Erythroblast (primary cell): ENCODE data around the gene MRPS22.
A peak's percentile ranks its signal among the peaks of the same experiment; 100 is the strongest.

Experiments used
- DNase-seq, 2 experiments: peaks; one replicate each; lab custom pipeline; 2025; lab: John Stamatoyannopoulos, UW
- GATA1 ChIP-seq: IDR thresholded peaks from 2 replicates; pipeline ENCODE4 v1.6.1; 2011; ENCODE audit warnings: low read depth, mild to moderate bottlenecking, control low read depth, low read length, moderate library complexity
- POLR2A ChIP-seq: IDR thresholded peaks from 2 replicates; pipeline ENCODE4 v1.6.1; 2011; ENCODE audit warnings: mild to moderate bottlenecking, low read length

Gene MRPS22

GRCh38 chr3:139306078-139306477 lies 37.7 kb upstream of the MRPS22 start:
- DNase-seq, result no peak
- TF ChIP-seq POLR2A (no peak), GATA1 (no peak)

GRCh38 chr3:139307072-139307491 lies 36.7 kb upstream of the MRPS22 start:
- DNase-seq, result peak in 1 of 2 experiments; percentile 5
- no peak for TF ChIP-seq POLR2A
- no peak for TF ChIP-seq GATA1

DNA sequence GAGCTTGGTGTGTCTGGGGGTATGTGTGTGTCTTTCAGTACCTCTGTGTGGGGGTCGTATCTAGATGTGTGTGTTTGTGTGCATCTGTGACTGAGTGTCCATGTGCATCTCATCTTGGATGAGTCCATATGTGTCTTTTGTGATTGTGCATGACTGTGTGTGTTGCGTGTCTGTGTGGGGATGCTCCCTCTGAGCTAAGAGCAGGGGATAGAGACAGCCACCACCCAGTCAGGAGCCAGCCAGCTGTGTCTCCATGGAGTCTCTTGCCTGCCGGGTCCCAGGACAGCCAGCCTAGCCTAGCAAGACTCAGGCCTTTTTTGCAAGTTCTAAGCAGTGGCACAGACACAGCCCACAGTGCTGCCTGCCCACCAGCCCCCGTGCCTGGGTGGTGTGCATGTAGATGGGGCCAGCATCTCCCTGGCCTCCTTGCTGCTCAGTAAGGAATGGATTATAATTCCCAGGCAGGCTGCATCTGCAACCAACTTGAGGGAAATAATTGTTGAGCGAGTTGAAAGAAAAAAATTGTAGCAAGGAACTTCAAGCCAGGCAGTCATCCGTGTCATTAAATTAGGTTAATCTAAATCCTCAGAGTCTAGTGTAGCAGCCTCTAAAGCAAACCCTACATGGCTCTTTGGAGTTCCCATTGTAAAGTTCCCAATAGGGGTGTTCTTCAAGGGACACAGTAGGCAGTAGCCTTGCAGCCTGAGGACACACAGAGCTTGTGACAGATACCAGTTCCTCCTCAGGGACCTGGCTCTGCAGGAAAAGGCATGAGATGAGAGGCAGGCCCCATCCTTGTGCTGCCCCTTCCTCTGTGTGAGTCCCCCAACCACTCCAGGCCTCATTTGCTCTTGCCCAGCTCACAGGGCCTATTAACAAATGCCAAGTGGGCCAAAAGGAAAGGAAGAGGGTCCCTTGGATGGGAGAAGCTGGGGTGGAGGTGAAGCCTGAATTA lies 35.9 kb upstream of the MRPS22 start:
- DNase-seq, result no peak
- TF ChIP-seq GATA1, result no peak
- TF ChIP-seq POLR2A, result no peak

GRCh38 chr3:139308560-139308959 lies 35.3 kb upstream of the MRPS22 start:
- TF ChIP-seq POLR2A (no peak), GATA1 (no peak)
- no peak for DNase-seq

DNA sequence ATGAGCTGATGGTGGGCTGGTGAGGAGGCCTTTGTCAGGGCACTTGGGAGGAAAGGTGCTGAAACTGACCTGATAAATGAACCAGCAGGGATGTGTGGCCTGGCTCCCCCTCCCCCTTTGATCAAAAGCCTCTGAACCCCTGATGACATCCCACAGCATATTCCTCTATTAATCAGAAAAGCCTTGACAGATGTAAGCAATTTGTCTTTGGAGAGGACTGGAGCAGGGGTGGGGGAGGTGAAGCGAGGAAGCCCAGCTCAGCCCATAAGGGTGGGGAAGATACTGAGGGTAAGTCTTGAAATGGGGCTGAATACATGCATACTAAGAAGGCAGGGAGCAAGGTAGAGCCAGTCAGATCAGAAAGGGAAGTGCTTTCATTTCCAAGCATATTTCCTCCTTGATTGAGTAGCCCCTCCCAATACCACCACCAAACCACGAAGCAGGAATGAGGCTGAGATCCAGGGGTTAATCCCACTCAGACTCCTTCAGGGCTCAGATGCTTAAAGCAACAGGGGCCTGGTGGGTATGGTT lies 34.7 kb upstream of the MRPS22 start:
- no peak for DNase-seq
- TF ChIP-seq POLR2A, result no peak
- TF ChIP-seq GATA1, result no peak

GRCh38 chr3:139309880-139310279 lies 33.9 kb upstream of the MRPS22 start:
- TF ChIP-seq GATA1, result no peak
- TF ChIP-seq POLR2A, result no peak

GRCh38 chr3:139310474-139310933 lies 33.3 kb upstream of the MRPS22 start:
- TF ChIP-seq GATA1, result no peak
- no peak for TF ChIP-seq POLR2A
- no peak for DNase-seq

More at GRCh38 chr3:139309880-139310279, 33.9 kb upstream of the MRPS22 start:
- DNase-seq, result no peak

GRCh38 chr3:139311557-139311956 lies 32.3 kb upstream of the MRPS22 start:
- no peak for DNase-seq
- TF ChIP-seq GATA1, result no peak
- TF ChIP-seq POLR2A, result no peak

DNA sequence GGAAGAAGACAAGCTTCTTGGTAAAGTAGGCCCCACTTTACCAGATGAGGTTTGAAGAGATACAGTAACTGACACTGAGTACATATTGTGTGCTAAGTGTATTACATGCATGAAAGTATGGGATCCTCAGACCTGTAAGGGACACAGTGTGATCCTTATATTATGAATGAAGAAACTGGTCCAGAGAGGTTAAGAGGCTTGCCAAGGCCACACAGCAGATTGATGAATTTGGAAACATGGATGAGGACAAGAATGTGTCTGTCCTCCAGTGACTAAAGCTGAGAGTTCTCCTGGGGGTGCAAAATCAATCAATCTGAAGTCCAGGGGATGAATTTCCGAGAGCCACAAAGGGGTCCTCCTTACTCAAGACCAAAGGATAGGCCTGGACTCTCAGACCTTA lies 31.4 kb upstream of the MRPS22 start:
- TF ChIP-seq GATA1 (no peak), POLR2A (no peak)
- DNase-seq, result no peak

DNA sequence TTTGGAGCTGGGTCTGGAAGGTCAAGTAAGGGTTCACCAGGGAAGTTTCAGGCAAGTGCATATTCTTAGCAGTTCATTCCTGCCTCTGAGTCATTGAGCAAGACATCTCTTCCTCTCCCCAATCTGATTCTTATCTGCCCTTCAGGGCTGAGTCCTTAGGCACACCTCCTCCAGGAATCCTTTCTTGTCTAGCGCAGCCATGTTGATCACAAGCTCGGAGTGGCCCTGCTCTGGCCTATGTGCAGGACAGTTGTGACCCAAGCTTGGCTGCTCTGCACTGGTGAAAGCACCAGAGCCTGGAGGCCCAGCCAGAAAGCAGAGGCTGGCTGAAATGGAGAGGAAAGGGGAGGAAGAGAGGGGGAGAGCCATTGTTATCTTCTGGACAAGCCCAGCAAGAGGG lies 30.9 kb upstream of the MRPS22 start:
- no peak for TF ChIP-seq POLR2A
- no peak for TF ChIP-seq GATA1
- no peak for DNase-seq

- TF ChIP-seq GATA1 (no peak), POLR2A (no peak)
- DNase-seq, result no peak
Measured at GRCh38 chr3:139313921-139314320, 29.9 kb upstream of the MRPS22 start.

GRCh38 chr3:139317215-139317614 lies 26.6 kb upstream of the MRPS22 start:
- TF ChIP-seq GATA1 (no peak), POLR2A (no peak)

DNA sequence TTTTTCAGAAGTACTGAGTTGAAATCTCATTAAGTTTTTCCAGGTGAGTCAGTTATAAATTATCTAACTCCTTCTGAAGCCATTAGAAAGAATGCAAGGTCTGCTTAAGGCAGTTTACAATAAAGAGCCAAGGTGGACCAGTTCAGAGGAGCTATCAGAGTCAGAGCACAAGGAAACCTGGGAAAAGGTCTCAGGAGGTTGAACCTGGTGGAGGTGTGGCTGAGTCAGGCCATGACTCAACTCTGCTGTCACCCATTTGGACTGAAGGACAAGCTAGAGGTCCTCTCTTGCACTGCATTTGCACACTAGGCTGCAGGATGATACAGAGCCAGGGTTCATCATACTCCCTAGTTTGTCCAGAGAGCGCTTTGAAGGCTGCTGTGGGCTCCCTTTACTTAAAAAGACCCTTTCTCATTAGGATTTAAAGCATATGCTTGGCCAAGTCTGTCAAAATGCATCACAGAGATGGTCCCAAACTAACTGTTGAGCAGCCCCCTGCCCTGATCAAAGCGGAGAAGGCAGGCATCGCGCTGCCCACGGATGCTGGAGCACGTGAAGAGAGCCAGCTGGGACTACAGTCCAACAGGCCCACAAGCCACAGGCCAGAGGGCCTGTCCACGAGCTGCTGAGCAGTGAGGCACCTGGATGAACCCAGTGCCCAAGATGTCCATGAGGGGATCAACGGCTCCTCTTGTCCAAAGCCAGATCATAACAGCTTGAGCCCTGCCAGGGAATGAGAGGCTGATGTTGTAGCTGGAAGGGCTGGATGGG lies 26.0 kb upstream of the MRPS22 start:
- no peak for TF ChIP-seq POLR2A
- TF ChIP-seq GATA1, result no peak
- no peak for DNase-seq

More at GRCh38 chr3:139317215-139317614, 26.6 kb upstream of the MRPS22 start:
- DNase-seq, result no peak
